CD4-positive, alpha-beta T cell treated with Interleukin-2 at 100 ng/mL for 4 hours (primary cell): ENCODE measurements around the gene PTPN13.

Experiments used
- DNase-seq: peaks from one replicate; pipeline ENCODE4 v3.0.0-alpha.2; 2020; ENCODE audit warnings: low spot score

The PTPN13 gene

GRCh38 chr4:86857341-86858052, 263.4 kb downstream of the PTPN13 start:
- no peak for DNase-seq
